GM19468 (cell line): ENCODE data around the gene POU2F1.
"Not testable (repeated sequence)": the region's sequence is repeated elsewhere in the genome, so short reads cannot be mapped to it uniquely, and the experiment has no call there.

ENCODE experiments used
- ATAC-seq: cut with Tn5 transposase; IDR thresholded peaks from one replicate; pipeline ENCODE4 v1.9.1; 2021; ENCODE audit warnings: mild to moderate bottlenecking, moderate library complexity, moderate number of reproducible peaks; ENCODE audit not compliant: unreplicated experiment; ENCODE audit errors: extremely low read depth

POU2F1 gene

GRCh38 chr1:167229719-167230385 is 9.2 kb downstream of the POU2F1 start:
- no peak for ATAC-seq

GRCh38 chr1:167230437-167230836 is 9.8 kb downstream of the POU2F1 start:
- no peak for ATAC-seq

DNA sequence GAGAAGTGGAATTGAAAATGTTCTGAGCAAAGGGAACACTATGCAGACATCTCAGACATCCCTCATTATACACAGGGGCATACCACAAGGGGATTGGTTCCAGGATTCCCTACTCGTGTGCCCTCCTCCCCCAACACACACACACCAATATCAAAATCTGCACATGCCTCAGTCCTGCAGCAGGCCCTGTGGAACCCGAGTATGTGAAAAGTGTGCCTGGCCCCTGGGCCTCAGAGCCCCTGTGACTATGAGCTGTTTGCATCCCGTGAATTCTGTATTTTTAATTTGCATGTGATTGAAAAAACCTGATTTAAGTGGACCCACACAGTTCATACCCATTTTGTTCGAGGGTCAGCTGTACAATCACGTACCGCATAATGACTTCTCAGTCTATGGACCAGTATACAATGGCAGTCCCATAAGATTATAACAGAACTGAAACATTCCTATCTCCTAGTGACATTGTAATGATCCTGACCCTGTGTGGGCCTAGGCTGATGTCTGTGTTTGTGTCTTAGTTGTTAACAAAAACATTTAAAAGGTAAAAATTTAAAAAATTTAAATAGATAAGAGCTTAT is 11.3 kb downstream of the POU2F1 start:
- no peak for ATAC-seq

- no peak for ATAC-seq
Measured at GRCh38 chr1:167232801-167233200, 12.1 kb downstream of the POU2F1 start.

DNA sequence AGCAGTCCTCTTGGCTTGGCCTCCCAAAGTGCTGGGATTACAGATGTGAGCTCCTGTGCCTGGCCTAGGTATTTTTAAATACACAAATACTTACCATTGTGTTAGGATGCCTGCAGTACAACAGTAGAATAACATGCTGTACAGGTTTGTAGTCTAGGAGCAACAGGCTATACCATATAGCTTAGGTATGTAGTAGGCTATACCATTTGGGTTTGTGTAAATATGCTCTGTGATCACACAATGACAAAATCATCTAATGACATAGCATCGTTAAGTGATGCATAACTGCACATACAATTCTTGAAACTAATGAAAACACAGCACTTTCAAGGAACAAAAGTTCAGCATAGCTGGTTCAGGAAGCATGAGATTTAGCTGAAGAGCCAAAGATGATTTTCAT is 12.7 kb downstream of the POU2F1 start:
- ATAC-seq: no peak

GRCh38 chr1:167237000-167237399 is 16.3 kb downstream of the POU2F1 start:
- no peak for ATAC-seq

DNA sequence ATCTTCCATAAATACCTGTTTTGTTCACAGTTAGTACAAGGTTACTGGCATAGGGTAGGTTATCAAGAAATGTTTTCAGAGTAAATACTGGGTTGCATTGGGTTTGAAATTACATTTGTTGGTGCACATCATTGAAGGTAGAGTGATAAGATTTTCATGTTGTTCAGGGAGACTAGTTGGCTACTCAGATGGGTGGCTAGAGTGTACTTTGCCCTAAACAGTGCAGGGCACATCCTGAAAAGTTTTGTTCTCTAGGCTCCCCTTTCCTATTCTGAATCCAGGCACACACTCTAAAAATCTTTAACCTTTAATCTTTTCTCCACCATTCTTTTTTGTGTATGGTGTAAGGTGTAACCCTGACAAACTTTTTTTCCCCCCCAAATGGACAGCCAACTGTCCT is 18.0 kb downstream of the POU2F1 start:
- no peak for ATAC-seq

GRCh38 chr1:167239257-167239656 is 18.6 kb downstream of the POU2F1 start:
- ATAC-seq: no peak

GRCh38 chr1:167244244-167244643 is 23.6 kb downstream of the POU2F1 start:
- no peak for ATAC-seq

DNA sequence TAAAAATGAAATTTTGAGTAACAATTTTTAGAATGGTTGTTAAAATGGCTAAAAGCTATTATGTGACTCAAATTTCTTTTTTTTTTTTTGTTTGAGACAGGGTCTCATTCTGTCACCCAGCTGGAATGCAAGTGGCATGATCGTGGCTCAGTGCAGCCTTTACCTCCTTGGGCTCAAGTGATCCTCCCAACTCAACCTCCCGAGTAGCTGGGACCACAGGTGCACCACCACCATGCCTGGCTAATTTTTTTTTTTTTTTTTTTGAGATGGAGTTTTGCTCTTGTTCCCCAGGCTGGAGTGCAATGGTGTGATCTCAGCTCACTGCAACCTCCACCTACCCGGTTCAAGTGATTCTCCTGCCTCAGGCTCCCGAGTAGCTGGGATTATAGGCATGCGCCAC is 24.5 kb downstream of the POU2F1 start:
- ATAC-seq: not testable (repeated sequence)

- ATAC-seq: no peak
Measured at GRCh38 chr1:167246971-167247370, 26.3 kb downstream of the POU2F1 start.

DNA sequence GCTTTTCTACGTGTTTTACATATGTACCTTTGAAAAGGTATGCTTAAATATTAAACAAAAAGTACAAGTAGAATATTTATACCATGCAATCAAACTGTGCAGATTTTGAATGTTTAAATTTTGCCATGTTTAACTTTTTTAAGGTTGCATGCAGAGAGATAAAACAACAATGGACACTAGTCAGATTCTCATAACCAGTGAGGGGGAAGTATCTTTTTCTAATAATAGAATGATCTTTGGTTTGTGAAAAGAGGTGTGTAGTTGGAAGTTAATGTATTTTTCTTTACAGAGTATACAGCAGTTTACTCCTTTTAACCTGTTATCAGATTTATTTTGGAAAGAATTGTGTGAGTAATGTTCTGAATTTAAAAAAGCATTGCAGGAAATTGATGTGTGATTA is 27.1 kb downstream of the POU2F1 start:
- ATAC-seq: no peak

- ATAC-seq: no peak
Measured at GRCh38 chr1:167248707-167249642, 28.3 kb downstream of the POU2F1 start.

GRCh38 chr1:167249702-167250101 is 29.0 kb downstream of the POU2F1 start:
- no peak for ATAC-seq

- no peak for ATAC-seq
Measured at GRCh38 chr1:167250482-167250881, 29.8 kb downstream of the POU2F1 start.

GRCh38 chr1:167251472-167251871 is 30.8 kb downstream of the POU2F1 start:
- ATAC-seq: no peak

GRCh38 chr1:167252986-167253385 is 32.3 kb downstream of the POU2F1 start:
- no peak for ATAC-seq

DNA sequence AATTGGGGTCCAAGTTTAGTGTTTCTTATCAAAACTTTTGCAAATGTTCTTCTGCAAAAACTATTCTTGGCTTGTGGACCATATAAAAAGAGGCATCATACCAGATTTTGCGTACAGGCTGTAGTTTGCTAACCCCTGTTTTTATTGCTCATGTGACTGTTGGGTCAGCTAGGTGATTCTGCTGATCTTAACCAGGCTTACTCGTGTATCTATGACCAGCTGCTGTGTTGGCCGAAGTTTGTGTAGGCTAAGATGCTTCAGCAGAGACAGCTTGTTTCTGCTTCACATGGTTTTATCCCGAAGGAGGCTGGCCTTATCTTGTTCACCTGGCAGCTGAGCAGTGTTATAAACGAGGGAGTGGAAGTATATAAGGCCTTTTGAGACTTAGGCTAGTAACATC is 38.2 kb downstream of the POU2F1 start:
- no peak for ATAC-seq

DNA sequence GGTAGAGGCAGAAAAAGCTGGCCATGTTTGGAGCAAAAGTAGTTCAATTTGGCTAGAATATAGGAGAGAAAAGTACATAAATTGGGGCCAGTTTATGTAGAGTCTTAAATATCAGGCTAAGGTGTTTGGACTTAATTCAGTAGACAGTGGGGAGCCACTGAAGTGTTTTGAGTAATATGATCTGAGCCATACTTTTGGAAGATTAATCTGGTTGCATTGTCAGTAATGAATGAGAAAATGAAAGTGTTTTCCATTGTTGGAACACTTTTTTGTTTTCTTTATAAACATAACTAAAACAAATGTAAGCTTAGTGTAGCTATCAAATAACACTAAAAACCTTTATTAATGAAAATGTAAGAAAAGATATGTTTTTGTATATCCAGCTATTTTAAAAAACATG is 42.1 kb downstream of the POU2F1 start:
- no peak for ATAC-seq

DNA sequence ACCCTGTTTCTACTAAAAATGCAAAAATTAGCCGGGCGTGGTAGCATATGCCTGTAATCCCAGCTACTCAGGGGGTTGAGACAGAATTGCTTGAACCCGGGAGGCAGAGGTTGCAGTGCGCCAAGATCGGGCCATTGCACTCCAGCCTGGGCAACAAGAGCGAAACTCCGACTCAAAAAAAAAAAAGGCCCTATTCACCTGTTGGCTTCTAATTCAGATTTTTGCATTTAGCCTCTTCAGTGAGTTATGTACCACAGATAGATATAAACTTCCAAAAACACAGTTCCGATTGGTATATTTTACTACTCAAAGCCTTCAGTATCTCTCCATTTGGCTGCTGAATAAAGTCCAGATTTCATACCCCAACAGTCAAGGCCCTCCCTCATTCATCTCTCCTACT is 42.7 kb downstream of the POU2F1 start:
- ATAC-seq: no peak

DNA sequence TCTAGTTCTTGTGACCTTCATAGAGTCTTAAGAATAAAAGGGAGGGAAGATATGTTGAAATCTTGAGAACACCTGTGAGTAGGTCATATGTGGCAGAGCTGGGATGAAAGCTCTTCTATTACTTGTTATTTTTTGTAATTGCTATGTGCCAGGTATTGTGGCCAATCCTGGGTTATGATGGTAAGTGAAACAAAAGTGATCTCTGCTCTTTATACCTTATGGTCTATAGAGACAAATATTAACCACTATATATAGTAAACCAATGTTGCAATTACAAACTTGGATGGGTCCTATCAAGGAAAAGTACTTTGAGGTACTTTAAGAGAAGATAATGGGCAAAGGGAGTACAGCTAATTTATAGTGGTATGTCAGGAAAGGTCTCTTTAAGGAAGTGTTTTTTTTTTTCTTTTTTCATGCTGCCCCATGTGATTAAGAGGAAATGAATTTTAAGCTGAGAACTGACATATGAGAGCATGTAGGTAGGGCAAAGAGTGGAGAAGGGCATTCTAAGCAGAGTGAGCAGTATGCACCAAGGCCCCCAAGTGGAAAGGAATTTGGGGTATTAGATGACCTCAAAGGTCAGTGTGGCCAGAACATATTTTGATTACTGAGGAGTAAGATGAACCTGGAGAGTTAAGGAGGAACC is 43.3 kb downstream of the POU2F1 start:
- peak; percentile 43 for ATAC-seq
